Measurements from ENCODE around the gene SETX. TPM values are rescaled to one million over a fixed set of nuclear protein-coding genes. Genes with fewer than 3 reads are reported as not detected.
A peak's percentile ranks its signal among the peaks of the same experiment; 100 is the strongest.

The SETX gene
- total RNA-seq, 1 experiment from 2014 or later: 44.3 TPM

GRCh38 chr9:132240841-132241482 is 113.8 kb downstream of the SETX start:
- Histone ChIP-seq H3K4ac (ENCODE audit: low read depth, low read length) (no peak overlapping the region), H4K8ac (replicated peaks; ENCODE audit: insufficient read length, low read depth, low read length) (no peak overlapping the region), H2BK5ac (ENCODE audit: insufficient read length, low read length) (no peak overlapping the region), H3K9me3 (ENCODE audit: control insufficient read depth, low read depth, low read length) (no peaks in the 10 kb centered on the region), H4K91ac (ENCODE audit: insufficient read length, low read depth, low read length) (no peak overlapping the region), H3K23ac (ENCODE audit: insufficient read length, low read depth, low read length) (no peak overlapping the region), H3T11ph (ENCODE audit: low read length) (no peak overlapping the region), H3K18ac (ENCODE audit: insufficient read length, low read depth, low read length) (peak overlapping the region; percentile 32), H3K56ac (ENCODE audit: insufficient read length, low read depth, low read length) (no peak overlapping the region), H2AK5ac (ENCODE audit: insufficient read length, low read length) (no peak overlapping the region), H3K14ac (ENCODE audit: insufficient read depth, low read length) (no peak overlapping the region; the same call in 1 of the 2 replicates), H3K27me3 (ENCODE audit: insufficient read depth, low read length) (no peaks in the 10 kb centered on the region; the same call in 1 of the 2 replicates), H3K9ac (ENCODE audit: extremely low read depth, insufficient read length, low read length) (no peak overlapping the region), H3K79me1 (ENCODE audit: insufficient read depth, low read depth, low read length, poor library complexity, severe bottlenecking) (no peaks in the 10 kb centered on the region), H3K4me1 (ENCODE audit: insufficient read depth, low read length) (no peaks in the 10 kb centered on the region; the same call in 1 of the 2 replicates), H4K5ac (ENCODE audit: insufficient read length, low read depth, low read length) (no peak overlapping the region), H3K23me2 (ENCODE audit: insufficient read length, low read depth, low read length, poor library complexity, severe bottlenecking) (peaks cover 18% of the 10 kb centered on the region), H2BK12ac (ENCODE audit: insufficient read length, low read depth, low read length) (no peak overlapping the region), H3K4me2 (ENCODE audit: insufficient read depth, insufficient read length, low read length) (peak overlapping the region; percentile 71), H2BK120ac (ENCODE audit: low read depth, low read length, poor library complexity, severe bottlenecking) (no peak overlapping the region), H4K20me1 (ENCODE audit: control insufficient read depth, insufficient read depth, insufficient read length) (no peaks in the 10 kb centered on the region), H2BK15ac (ENCODE audit: low read depth, low read length) (no peak overlapping the region), H2BK20ac (ENCODE audit: low read depth, low read length, poor library complexity, severe bottlenecking) (no peak overlapping the region), H3K27ac (ENCODE audit: insufficient read length, low read depth, low read length) (no peak overlapping the region), H3K79me2 (ENCODE audit: insufficient read depth, low read length) (no peaks in the 10 kb centered on the region), H2AFZ (ENCODE audit: low read length) (no peak overlapping the region)
- no CpG with 5 or more reads among the region's 63 CpGs for WGBS (ENCODE audit: extremely low coverage, insufficient read length, low lambda C conversion rate)
- Mint-ChIP-seq H3K36me3 (ENCODE audit: insufficient read depth in 1 of 3, low read depth in 3 of 3) (no peaks in the 10 kb centered on the region; a peak in 1 of 7 replicates), H3K9me3 (no peaks in the 10 kb centered on the region), H3K4me3 (peak overlapping the region; percentile 81 to 94), H3K27ac (no peak overlapping the region), H3K4me1 (peaks cover 10 to 38% of the 10 kb centered on the region in 2 experiments; a peak in 3 of 4 replicates), H3K27me3 (ENCODE audit: low read depth) (peaks cover 56% of the 10 kb centered on the region)
- DNase-seq: peak; percentile 100
- no peak for TF ChIP-seq CTCF (conservative IDR thresholded peaks at IDR 0.05)
